ENCODE results near the gene RAB11FIP4.

The RAB11FIP4 gene

DNA sequence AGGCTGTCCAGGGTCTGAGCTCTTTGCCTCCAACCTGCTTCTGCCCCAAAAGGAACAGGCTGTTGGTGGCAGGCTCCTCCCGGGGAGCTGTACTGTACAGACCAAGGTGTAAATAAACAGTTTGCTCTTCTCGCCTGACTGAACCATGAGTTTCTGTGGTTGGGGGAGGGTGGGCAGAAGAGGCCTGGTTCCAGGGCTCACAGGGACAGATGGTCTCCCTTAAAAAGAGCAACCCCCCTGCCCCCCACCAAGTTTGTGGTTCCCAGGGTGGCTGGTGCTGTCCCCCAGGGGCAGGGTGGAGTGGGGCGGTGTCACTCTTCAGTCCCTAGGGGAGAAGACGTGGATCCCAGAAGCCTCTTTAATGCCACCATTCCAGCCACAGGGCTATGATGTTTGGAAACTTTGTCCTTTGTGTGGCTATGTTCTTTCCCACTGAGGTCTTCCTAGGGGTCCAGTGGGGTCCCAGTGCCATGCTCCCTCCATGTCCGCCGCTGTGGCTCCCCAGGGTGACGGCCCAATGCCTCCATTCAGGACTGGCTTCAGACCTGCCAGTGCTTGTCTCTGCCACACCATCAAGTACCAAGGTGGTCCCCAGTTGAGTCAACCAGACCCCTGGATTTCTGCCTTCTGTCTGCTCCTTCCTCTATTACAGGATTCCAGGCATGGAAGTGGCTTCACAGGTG, 146.7 kb downstream of the RAB11FIP4 start:
- Histone ChIP-seq H3K9me3 (ENCODE audit: control insufficient read depth, insufficient read depth, low read depth, low read length) (no peaks in the 10 kb centered on the region), H3K27ac (ENCODE audit: extremely low read depth, low read depth, low read length) (0 out of 2 replicates have a peak overlapping the region, but pooled peaks have one; percentile 2), H3K4me3 (ENCODE audit: low read depth, low read length) (no peak overlapping the region), H3K4me1 (ENCODE audit: control insufficient read depth, insufficient read depth, low read length) (peaks cover 14% of the 10 kb centered on the region), H3K36me3 (ENCODE audit: control insufficient read depth in 2 of 2, insufficient read depth in 1 of 2, low read length in 2 of 2) (no peaks in the 10 kb centered on the region)
- TF ChIP-seq, protein P1, sequence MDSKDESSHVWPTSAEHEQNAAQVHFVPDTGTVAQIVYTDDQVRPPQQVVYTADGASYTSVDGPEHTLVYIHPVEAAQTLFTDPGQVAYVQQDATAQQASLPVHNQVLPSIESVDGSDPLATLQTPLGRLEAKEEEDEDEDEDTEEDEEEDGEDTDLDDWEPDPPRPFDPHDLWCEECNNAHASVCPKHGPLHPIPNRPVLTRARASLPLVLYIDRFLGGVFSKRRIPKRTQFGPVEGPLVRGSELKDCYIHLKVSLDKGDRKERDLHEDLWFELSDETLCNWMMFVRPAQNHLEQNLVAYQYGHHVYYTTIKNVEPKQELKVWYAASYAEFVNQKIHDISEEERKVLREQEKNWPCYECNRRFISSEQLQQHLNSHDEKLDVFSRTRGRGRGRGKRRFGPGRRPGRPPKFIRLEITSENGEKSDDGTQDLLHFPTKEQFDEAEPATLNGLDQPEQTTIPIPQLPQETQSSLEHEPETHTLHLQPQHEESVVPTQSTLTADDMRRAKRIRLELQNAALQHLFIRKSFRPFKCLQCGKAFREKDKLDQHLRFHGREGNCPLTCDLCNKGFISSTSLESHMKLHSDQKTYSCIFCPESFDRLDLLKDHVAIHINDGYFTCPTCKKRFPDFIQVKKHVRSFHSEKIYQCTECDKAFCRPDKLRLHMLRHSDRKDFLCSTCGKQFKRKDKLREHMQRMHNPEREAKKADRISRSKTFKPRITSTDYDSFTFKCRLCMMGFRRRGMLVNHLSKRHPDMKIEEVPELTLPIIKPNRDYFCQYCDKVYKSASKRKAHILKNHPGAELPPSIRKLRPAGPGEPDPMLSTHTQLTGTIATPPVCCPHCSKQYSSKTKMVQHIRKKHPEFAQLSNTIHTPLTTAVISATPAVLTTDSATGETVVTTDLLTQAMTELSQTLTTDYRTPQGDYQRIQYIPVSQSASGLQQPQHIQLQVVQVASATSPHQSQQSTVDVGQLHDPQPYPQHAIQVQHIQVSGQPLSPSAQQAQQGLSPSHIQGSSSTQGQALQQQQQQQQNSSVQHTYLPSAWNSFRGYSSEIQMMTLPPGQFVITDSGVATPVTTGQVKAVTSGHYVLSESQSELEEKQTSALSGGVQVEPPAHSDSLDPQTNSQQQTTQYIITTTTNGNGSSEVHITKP (tag by site-specific recombination; IDR thresholded peaks at IDR 0.05) = 0 out of 2 replicates have a peak, but pooled peaks have one; percentile 9
- TF ChIP-seq GLIS1 (tag by site-specific recombination; IDR thresholded peaks at IDR 0.05) (peak; percentile 58), ZNF335 (tag by site-specific recombination; conservative IDR thresholded peaks at IDR 0.05) (no peak)
- ChIA-PET CTCF (interaction anchor here (0.7 to 1.6 kb wide), 3 partner anchors 9 to 363 kb away, joined by 3 to 7 read pairs (median 3); partner anchors contain the start of gene UTP6), POLR2A (interaction anchor here (0.6 kb wide), 1 partner anchor 9 kb away, joined by 4 read pairs; no protein-coding TSS in a partner anchor)

- CTCF ChIA-PET = interaction anchor here (0.6 to 2.1 kb wide), 3 partner anchors 33 to 302 kb away, joined by 3 to 6 read pairs (median 4); no protein-coding TSS in a partner anchor
- H3K4me3 ChIP-seq (ENCODE audit: low read depth, low read length) = no peak overlapping the region
- TF ChIP-seq ZNF548 (tag by site-specific recombination; IDR thresholded peaks at IDR 0.05) = peak; percentile 99
- no peak for TF ChIP-seq YY2 (tag by site-specific recombination; IDR thresholded peaks at IDR 0.05)
- POLR2A ChIA-PET = no interaction called here
- no peaks in the 10 kb centered on the region for H3K9me3 ChIP-seq (ENCODE audit: control insufficient read depth, insufficient read depth, low read depth, low read length)
- H3K36me3 ChIP-seq (ENCODE audit: control insufficient read depth in 2 of 2, insufficient read depth in 1 of 2, low read length in 2 of 2) = no peaks in the 10 kb centered on the region
- H3K27ac ChIP-seq (ENCODE audit: extremely low read depth, low read depth, low read length) = no peak overlapping the region
- H3K4me1 ChIP-seq (ENCODE audit: control insufficient read depth, insufficient read depth, low read length) = peaks cover 3% of the 10 kb centered on the region; the same call in 1 of the 2 replicates
Observed at GRCh38 chr17:31540602-31541307, 149.3 kb downstream of the RAB11FIP4 start.

- ChIA-PET CTCF (interaction anchor here (0.6 to 2.1 kb wide), 4 partner anchors 11 to 301 kb away, joined by 3 to 6 read pairs (median 3); no protein-coding TSS in a partner anchor), POLR2A (no interaction called here)
- no peaks in the 10 kb centered on the region for H3K36me3 ChIP-seq (ENCODE audit: control insufficient read depth in 2 of 2, insufficient read depth in 1 of 2, low read length in 2 of 2)
- H3K4me1 ChIP-seq (ENCODE audit: control insufficient read depth, insufficient read depth, low read length) = peaks cover 3% of the 10 kb centered on the region; the same call in 1 of the 2 replicates
- H3K9me3 ChIP-seq (ENCODE audit: control insufficient read depth, insufficient read depth, low read depth, low read length) = no peaks in the 10 kb centered on the region
- H3K4me3 ChIP-seq (ENCODE audit: low read depth, low read length) = no peak overlapping the region
- no peak overlapping the region for H3K27ac ChIP-seq (ENCODE audit: extremely low read depth, low read depth, low read length)
- TF ChIP-seq ZNF404 (tag by site-specific recombination; IDR thresholded peaks at IDR 0.05) (no peak), ZNF623 (tag by site-specific recombination; IDR thresholded peaks at IDR 0.05) (no peak), ZIC2 (tag by site-specific recombination; IDR thresholded peaks at IDR 0.05) (peak; percentile 48; the same call in 1 of the 2 replicates), ZNF19 (tag by site-specific recombination; IDR thresholded peaks at IDR 0.05; ENCODE audit: low read depth) (no peak), ZBTB20 (tag by site-specific recombination; IDR thresholded peaks at IDR 0.05) (peak; percentile 31; the same call in 1 of the 2 replicates), ZNF843 (tag by site-specific recombination; IDR thresholded peaks at IDR 0.05) (no peak), ZBTB8A (tag by site-specific recombination; IDR thresholded peaks at IDR 0.05) (peak; percentile 93)
- TF ChIP-seq, protein P2, sequence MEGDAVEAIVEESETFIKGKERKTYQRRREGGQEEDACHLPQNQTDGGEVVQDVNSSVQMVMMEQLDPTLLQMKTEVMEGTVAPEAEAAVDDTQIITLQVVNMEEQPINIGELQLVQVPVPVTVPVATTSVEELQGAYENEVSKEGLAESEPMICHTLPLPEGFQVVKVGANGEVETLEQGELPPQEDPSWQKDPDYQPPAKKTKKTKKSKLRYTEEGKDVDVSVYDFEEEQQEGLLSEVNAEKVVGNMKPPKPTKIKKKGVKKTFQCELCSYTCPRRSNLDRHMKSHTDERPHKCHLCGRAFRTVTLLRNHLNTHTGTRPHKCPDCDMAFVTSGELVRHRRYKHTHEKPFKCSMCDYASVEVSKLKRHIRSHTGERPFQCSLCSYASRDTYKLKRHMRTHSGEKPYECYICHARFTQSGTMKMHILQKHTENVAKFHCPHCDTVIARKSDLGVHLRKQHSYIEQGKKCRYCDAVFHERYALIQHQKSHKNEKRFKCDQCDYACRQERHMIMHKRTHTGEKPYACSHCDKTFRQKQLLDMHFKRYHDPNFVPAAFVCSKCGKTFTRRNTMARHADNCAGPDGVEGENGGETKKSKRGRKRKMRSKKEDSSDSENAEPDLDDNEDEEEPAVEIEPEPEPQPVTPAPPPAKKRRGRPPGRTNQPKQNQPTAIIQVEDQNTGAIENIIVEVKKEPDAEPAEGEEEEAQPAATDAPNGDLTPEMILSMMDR (tag by site-specific recombination; IDR thresholded peaks at IDR 0.05) = peak; percentile 37; the same call in 1 of the 2 replicates
Observed at GRCh38 chr17:31541559-31541958, 150.1 kb downstream of the RAB11FIP4 start.

Measured in HEK293 (cell line).